HepG2 (cell line): Measurements from ENCODE around the gene APBB3. TPM values are rescaled to one million over a fixed set of nuclear protein-coding genes. Genes with fewer than 3 reads are reported as not detected.

Experiments
- ATAD3A ChIP-seq: sonication (generic); formaldehyde crosslinking; IDR thresholded peaks from 2 replicates; pipeline ENCODE4 v1.4.0; 2020; ENCODE audit warnings: missing genetic modification reagents
- FOXA1 ChIP-seq, 2 experiments: fragments of 450-650 bp in 1 of 2; sonication (generic) in 1 of 2; formaldehyde crosslinking in 1 of 2; IDR thresholded peaks; 2 replicates each; pipeline versions ENCODE4 v1.4.0 to v1.6.1; 2016 to 2020; ENCODE audit warnings: missing genetic modification reagents in 1 of 2
- KLF11 ChIP-seq: IDR thresholded peaks from 2 replicates; pipeline ENCODE4 v1.6.1; 2016; ENCODE audit warnings: missing compliant biosample characterization
- KLF15 ChIP-seq: sonication (generic); formaldehyde crosslinking; IDR thresholded peaks from 2 replicates; pipeline ENCODE4 v1.8.1; 2023; ENCODE audit warnings: borderline replicate concordance, mild to moderate bottlenecking, inconsistent platforms, missing genetic modification reagents, mixed read lengths
- MBD4 ChIP-seq: IDR thresholded peaks from 2 replicates; pipeline ENCODE4 v1.6.1; 2012; ENCODE audit warnings: low read length, inconsistent platforms, borderline replicate concordance
- POLR2G ChIP-seq: fragments of 200-400 bp; formaldehyde crosslinking; IDR thresholded peaks from 2 replicates; pipeline ENCODE4 v1.6.1; 2018; ENCODE audit warnings: mild to moderate bottlenecking, low read depth, low read length, moderate library complexity
- SALL1 ChIP-seq: sonication (generic); formaldehyde crosslinking; IDR thresholded peaks from 2 replicates; pipeline ENCODE4 v1.8.0; 2022; ENCODE audit warnings: mild to moderate bottlenecking, missing genetic modification reagents
- SMARCE1 ChIP-seq: fragments of 450-650 bp; IDR thresholded peaks from 2 replicates; pipeline ENCODE4 v1.6.1; 2017; ENCODE audit warnings: borderline replicate concordance
- U2AF2 ChIP-seq: fragments of 200-400 bp; formaldehyde crosslinking; IDR thresholded peaks from 2 replicates; pipeline ENCODE4 v1.6.1; 2017; ENCODE audit warnings: low read depth, mild to moderate bottlenecking, low read length
- ZNF235 ChIP-seq: sonication (generic); formaldehyde crosslinking; IDR thresholded peaks from 2 replicates; pipeline ENCODE4 v1.8.1; 2023; ENCODE audit warnings: mild to moderate bottlenecking, missing genetic modification reagents, borderline replicate concordance
- ZNF878 ChIP-seq: sonication (generic); formaldehyde crosslinking; IDR thresholded peaks from 2 replicates; pipeline ENCODE4 v1.8.1; 2023; ENCODE audit warnings: mild to moderate bottlenecking, missing genetic modification reagents, moderate library complexity
- polyA plus RNA-seq, 8 experiments: library from polyadenylated mRNA; depleted of rRNA in 3 of 8; stranded (reverse) in 7 of 8; unstranded in 1 of 8; fragments of >200 nt; fragmentation: Illumina TruSeq in 4 of 8; extraction: Trizol in 4 of 8; gene quantifications; 2 replicates each; pipeline versions ENCODE4 v1.2.1 to v1.2.3, GENCODE V29; 2011 to 2016; ENCODE audit warnings: low read depth in 4 of 8, missing spikeins in 1 of 8, mixed read lengths in 1 of 8; ENCODE audit not compliant: insufficient read depth in 1 of 8
- total RNA-seq, 5 experiments: library from RNA; depleted of rRNA; stranded (reverse); fragments of >200 nt; fragmentation: Illumina TruSeq; extraction: Trizol; gene quantifications; 2 replicates each; pipeline ENCODE4 v1.2.3, GENCODE V29; 2016; ENCODE audit warnings: low read depth in 1 of 5
- TF ChIP-seq, protein P1 (sequence below): sonication (generic); formaldehyde crosslinking; IDR thresholded peaks from 2 replicates; pipeline ENCODE4 v1.8.0; 2022; ENCODE audit warnings: mild to moderate bottlenecking, missing genetic modification reagents, moderate library complexity
- TF ChIP-seq, protein P2 (sequence below): IDR thresholded peaks from 2 replicates; pipeline ENCODE4 v1.6.1; 2012; ENCODE audit warnings: low read length, improper control_type of control experiment
- TF ChIP-seq, protein P3 (sequence below): sonication (generic); formaldehyde crosslinking; IDR thresholded peaks from 2 replicates; pipeline ENCODE4 v1.4.0; 2020; ENCODE audit warnings: low read depth, missing genetic modification reagents
- TF ChIP-seq, protein P4 (sequence below): sonication (generic); formaldehyde crosslinking; IDR thresholded peaks from 2 replicates; pipeline ENCODE4 v1.4.0; 2020; ENCODE audit warnings: missing genetic modification reagents
- TF ChIP-seq, protein P5 (sequence below): sonication (generic); formaldehyde crosslinking; IDR thresholded peaks from 2 replicates; pipeline ENCODE4 v1.5.0; 2020; ENCODE audit warnings: missing genetic modification reagents
- TF ChIP-seq, protein P6 (sequence below): sonication (generic); formaldehyde crosslinking; IDR thresholded peaks from 2 replicates; pipeline ENCODE4 v1.9.0; 2021; ENCODE audit warnings: missing genetic modification reagents, mild to moderate bottlenecking, borderline replicate concordance

The APBB3 gene
- total and polyA plus RNA-seq, 2 of the 13 experiments (the other 11 are each of a cell fraction or from before 2014, with no cell fraction given) = 0.38 to 0.78 TPM

DNA sequence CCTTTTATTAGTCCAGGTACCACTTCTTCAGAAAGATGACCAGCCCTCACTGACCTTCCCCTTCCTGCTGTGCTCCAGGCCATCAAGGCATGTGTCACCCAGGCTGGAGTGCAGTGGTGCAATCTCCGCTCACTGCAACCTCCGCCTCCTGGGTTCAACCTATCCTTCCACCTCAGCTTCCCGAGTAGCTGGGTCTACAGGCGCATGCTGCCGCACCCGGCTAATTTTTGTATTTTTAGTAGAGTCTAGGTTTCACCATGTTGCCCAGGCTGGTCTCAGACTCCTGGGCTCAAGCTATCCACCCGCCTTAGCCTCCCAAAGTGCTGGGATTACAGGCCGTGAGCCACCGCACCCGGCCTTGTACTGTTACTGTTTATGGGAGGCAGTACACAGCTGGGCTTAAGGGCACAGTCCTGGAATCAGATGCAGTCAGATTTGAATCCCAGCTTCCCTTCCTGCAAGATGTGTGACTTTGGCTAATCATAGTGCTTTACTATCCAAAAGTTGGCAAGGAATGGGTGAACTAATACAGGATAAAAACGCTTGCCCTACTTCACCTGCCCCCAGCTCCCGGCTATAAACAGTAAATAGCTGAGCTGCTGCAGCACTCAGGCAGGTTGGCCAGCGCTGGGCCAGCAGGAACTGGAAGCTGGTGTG, 17.4 kb downstream of the APBB3 start (continued):
- 0 out of 2 replicates have a peak, but pooled peaks have one; percentile 22 for TF ChIP-seq ZNF878 (CRISPR knock-in tag)
- TF ChIP-seq, protein P1, sequence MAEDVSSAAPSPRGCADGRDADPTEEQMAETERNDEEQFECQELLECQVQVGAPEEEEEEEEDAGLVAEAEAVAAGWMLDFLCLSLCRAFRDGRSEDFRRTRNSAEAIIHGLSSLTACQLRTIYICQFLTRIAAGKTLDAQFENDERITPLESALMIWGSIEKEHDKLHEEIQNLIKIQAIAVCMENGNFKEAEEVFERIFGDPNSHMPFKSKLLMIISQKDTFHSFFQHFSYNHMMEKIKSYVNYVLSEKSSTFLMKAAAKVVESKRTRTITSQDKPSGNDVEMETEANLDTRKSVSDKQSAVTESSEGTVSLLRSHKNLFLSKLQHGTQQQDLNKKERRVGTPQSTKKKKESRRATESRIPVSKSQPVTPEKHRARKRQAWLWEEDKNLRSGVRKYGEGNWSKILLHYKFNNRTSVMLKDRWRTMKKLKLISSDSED (CRISPR knock-in tag) = no peak
- TF ChIP-seq, protein P2, sequence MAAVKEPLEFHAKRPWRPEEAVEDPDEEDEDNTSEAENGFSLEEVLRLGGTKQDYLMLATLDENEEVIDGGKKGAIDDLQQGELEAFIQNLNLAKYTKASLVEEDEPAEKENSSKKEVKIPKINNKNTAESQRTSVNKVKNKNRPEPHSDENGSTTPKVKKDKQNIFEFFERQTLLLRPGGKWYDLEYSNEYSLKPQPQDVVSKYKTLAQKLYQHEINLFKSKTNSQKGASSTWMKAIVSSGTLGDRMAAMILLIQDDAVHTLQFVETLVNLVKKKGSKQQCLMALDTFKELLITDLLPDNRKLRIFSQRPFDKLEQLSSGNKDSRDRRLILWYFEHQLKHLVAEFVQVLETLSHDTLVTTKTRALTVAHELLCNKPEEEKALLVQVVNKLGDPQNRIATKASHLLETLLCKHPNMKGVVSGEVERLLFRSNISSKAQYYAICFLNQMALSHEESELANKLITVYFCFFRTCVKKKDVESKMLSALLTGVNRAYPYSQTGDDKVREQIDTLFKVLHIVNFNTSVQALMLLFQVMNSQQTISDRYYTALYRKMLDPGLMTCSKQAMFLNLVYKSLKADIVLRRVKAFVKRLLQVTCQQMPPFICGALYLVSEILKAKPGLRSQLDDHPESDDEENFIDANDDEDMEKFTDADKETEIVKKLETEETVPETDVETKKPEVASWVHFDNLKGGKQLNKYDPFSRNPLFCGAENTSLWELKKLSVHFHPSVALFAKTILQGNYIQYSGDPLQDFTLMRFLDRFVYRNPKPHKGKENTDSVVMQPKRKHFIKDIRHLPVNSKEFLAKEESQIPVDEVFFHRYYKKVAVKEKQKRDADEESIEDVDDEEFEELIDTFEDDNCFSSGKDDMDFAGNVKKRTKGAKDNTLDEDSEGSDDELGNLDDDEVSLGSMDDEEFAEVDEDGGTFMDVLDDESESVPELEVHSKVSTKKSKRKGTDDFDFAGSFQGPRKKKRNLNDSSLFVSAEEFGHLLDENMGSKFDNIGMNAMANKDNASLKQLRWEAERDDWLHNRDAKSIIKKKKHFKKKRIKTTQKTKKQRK = no peak
- TF ChIP-seq, protein P3, sequence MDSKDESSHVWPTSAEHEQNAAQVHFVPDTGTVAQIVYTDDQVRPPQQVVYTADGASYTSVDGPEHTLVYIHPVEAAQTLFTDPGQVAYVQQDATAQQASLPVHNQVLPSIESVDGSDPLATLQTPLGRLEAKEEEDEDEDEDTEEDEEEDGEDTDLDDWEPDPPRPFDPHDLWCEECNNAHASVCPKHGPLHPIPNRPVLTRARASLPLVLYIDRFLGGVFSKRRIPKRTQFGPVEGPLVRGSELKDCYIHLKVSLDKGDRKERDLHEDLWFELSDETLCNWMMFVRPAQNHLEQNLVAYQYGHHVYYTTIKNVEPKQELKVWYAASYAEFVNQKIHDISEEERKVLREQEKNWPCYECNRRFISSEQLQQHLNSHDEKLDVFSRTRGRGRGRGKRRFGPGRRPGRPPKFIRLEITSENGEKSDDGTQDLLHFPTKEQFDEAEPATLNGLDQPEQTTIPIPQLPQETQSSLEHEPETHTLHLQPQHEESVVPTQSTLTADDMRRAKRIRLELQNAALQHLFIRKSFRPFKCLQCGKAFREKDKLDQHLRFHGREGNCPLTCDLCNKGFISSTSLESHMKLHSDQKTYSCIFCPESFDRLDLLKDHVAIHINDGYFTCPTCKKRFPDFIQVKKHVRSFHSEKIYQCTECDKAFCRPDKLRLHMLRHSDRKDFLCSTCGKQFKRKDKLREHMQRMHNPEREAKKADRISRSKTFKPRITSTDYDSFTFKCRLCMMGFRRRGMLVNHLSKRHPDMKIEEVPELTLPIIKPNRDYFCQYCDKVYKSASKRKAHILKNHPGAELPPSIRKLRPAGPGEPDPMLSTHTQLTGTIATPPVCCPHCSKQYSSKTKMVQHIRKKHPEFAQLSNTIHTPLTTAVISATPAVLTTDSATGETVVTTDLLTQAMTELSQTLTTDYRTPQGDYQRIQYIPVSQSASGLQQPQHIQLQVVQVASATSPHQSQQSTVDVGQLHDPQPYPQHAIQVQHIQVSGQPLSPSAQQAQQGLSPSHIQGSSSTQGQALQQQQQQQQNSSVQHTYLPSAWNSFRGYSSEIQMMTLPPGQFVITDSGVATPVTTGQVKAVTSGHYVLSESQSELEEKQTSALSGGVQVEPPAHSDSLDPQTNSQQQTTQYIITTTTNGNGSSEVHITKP = no peak
- TF ChIP-seq ZNF235 = no peak
- no peak for TF ChIP-seq SMARCE1
- TF ChIP-seq POLR2G = peak; percentile 80
- TF ChIP-seq U2AF2 = no peak
- no peak for TF ChIP-seq KLF15
- TF ChIP-seq, protein P4, sequence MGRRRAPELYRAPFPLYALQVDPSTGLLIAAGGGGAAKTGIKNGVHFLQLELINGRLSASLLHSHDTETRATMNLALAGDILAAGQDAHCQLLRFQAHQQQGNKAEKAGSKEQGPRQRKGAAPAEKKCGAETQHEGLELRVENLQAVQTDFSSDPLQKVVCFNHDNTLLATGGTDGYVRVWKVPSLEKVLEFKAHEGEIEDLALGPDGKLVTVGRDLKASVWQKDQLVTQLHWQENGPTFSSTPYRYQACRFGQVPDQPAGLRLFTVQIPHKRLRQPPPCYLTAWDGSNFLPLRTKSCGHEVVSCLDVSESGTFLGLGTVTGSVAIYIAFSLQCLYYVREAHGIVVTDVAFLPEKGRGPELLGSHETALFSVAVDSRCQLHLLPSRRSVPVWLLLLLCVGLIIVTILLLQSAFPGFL (CRISPR knock-in tag) = no peak
- TF ChIP-seq SALL1 (CRISPR knock-in tag) = no peak
- no peak for TF ChIP-seq ATAD3A (CRISPR knock-in tag)
- TF ChIP-seq, protein P5, sequence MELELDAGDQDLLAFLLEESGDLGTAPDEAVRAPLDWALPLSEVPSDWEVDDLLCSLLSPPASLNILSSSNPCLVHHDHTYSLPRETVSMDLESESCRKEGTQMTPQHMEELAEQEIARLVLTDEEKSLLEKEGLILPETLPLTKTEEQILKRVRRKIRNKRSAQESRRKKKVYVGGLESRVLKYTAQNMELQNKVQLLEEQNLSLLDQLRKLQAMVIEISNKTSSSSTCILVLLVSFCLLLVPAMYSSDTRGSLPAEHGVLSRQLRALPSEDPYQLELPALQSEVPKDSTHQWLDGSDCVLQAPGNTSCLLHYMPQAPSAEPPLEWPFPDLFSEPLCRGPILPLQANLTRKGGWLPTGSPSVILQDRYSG (CRISPR knock-in tag) = no peak
- TF ChIP-seq FOXA1 (IDR thresholded peaks at IDR 0.05) = no peak
- no peak for TF ChIP-seq FOXA1 (CRISPR knock-in tag; IDR thresholded peaks at IDR 0.05)
- TF ChIP-seq, protein P6, sequence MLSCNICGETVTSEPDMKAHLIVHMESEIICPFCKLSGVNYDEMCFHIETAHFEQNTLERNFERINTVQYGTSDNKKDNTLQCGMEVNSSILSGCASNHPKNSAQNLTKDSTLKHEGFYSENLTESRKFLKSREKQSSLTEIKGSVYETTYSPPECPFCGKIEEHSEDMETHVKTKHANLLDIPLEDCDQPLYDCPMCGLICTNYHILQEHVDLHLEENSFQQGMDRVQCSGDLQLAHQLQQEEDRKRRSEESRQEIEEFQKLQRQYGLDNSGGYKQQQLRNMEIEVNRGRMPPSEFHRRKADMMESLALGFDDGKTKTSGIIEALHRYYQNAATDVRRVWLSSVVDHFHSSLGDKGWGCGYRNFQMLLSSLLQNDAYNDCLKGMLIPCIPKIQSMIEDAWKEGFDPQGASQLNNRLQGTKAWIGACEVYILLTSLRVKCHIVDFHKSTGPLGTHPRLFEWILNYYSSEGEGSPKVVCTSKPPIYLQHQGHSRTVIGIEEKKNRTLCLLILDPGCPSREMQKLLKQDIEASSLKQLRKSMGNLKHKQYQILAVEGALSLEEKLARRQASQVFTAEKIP = no peak
- TF ChIP-seq MBD4 = 0 out of 2 replicates have a peak, but pooled peaks have one; percentile 15
- TF ChIP-seq KLF11 (CRISPR knock-in tag) = no peak
